Measurements from ENCODE around the gene ADCY9.

The ADCY9 gene

GRCh38 chr16:3997231-3997841 lies 118.9 kb downstream of the ADCY9 start:
- no peaks in the 10 kb centered on the region for H4K20me1 ChIP-seq (ENCODE audit: low read depth, low read length)
- H3K27ac ChIP-seq (ENCODE audit: low read depth, low read length): no peak overlapping the region
- no peak overlapping the region for H3K9ac ChIP-seq (ENCODE audit: low read length)
- no peaks in the 10 kb centered on the region for H3K79me2 ChIP-seq (ENCODE audit: insufficient read depth, low read length)
- no peaks in the 10 kb centered on the region for H3K9me2 ChIP-seq (replicated peaks; ENCODE audit: insufficient read depth, low read length)
- no peaks in the 10 kb centered on the region for H3K9me3 ChIP-seq (ENCODE audit: insufficient read depth, low read length)
- no peak overlapping the region for H2AFZ ChIP-seq (ENCODE audit: low read depth, low read length, severe bottlenecking)
- no peaks in the 10 kb centered on the region for H3K27me3 ChIP-seq (ENCODE audit: low read length)
- no peaks in the 10 kb centered on the region for H3K36me3 ChIP-seq (ENCODE audit: low read length)
- TF ChIP-seq EZH2phosphoT487 (conservative IDR thresholded peaks at IDR 0.05; ENCODE audit: low read length) (no peak), CTCF (IDR thresholded peaks at IDR 0.05; ENCODE audit: insufficient read depth, low read length, poor library complexity, severe bottlenecking) (no peak)
- no peaks in the 10 kb centered on the region for H3F3A ChIP-seq (ENCODE audit: insufficient read depth)
- no peak overlapping the region for H3K4me3 ChIP-seq (ENCODE audit: insufficient read depth, low read length, poor library complexity, severe bottlenecking)
- H3K4me2 ChIP-seq (ENCODE audit: low read depth, low read length, poor library complexity, severe bottlenecking): no peak overlapping the region

- Histone ChIP-seq H3K4me2 (ENCODE audit: low read depth, low read length, poor library complexity, severe bottlenecking) (no peak overlapping the region), H3K9ac (ENCODE audit: low read length) (no peak overlapping the region), H3K27me3 (ENCODE audit: low read length) (no peaks in the 10 kb centered on the region), H3F3A (ENCODE audit: insufficient read depth) (no peaks in the 10 kb centered on the region), H4K20me1 (ENCODE audit: low read depth, low read length) (no peaks in the 10 kb centered on the region), H3K27ac (ENCODE audit: low read depth, low read length) (no peak overlapping the region), H2AFZ (ENCODE audit: low read depth, low read length, severe bottlenecking) (no peak overlapping the region), H3K79me2 (ENCODE audit: insufficient read depth, low read length) (no peaks in the 10 kb centered on the region), H3K4me3 (ENCODE audit: insufficient read depth, low read length, poor library complexity, severe bottlenecking) (no peak overlapping the region), H3K9me3 (ENCODE audit: insufficient read depth, low read length) (no peaks in the 10 kb centered on the region), H3K9me2 (replicated peaks; ENCODE audit: insufficient read depth, low read length) (no peaks in the 10 kb centered on the region), H3K36me3 (ENCODE audit: low read length) (no peaks in the 10 kb centered on the region)
- no peak for TF ChIP-seq CTCF (IDR thresholded peaks at IDR 0.05; ENCODE audit: insufficient read depth, low read length, poor library complexity, severe bottlenecking)
- TF ChIP-seq EZH2phosphoT487 (conservative IDR thresholded peaks at IDR 0.05; ENCODE audit: low read length): no peak
Measured at GRCh38 chr16:3995001-3995400, 121.2 kb downstream of the ADCY9 start.

- Histone ChIP-seq H2AFZ (ENCODE audit: low read depth, low read length, severe bottlenecking) (no peak overlapping the region), H3K36me3 (ENCODE audit: low read length) (no peaks in the 10 kb centered on the region), H3K4me3 (ENCODE audit: insufficient read depth, low read length, poor library complexity, severe bottlenecking) (no peak overlapping the region), H3K4me2 (ENCODE audit: low read depth, low read length, poor library complexity, severe bottlenecking) (no peak overlapping the region), H4K20me1 (ENCODE audit: low read depth, low read length) (no peaks in the 10 kb centered on the region), H3K9me3 (ENCODE audit: insufficient read depth, low read length) (no peaks in the 10 kb centered on the region), H3K9ac (ENCODE audit: low read length) (no peak overlapping the region), H3K79me2 (ENCODE audit: insufficient read depth, low read length) (no peaks in the 10 kb centered on the region), H3F3A (ENCODE audit: insufficient read depth) (no peaks in the 10 kb centered on the region), H3K27me3 (ENCODE audit: low read length) (no peaks in the 10 kb centered on the region), H3K27ac (ENCODE audit: low read depth, low read length) (no peak overlapping the region), H3K9me2 (replicated peaks; ENCODE audit: insufficient read depth, low read length) (no peaks in the 10 kb centered on the region)
- TF ChIP-seq EZH2phosphoT487 (conservative IDR thresholded peaks at IDR 0.05; ENCODE audit: low read length) (no peak), CTCF (IDR thresholded peaks at IDR 0.05; ENCODE audit: insufficient read depth, low read length, poor library complexity, severe bottlenecking) (no peak)
Measured at GRCh38 chr16:3993052-3993785, 123.0 kb downstream of the ADCY9 start.

Measured in SU-DHL-6 (cell line).